H1 (cell line): ENCODE results near the gene SHQ1. TPM values are rescaled to one million over a fixed set of nuclear protein-coding genes. Genes with fewer than 3 reads are reported as not detected.

Source experiments
- CTCF ChIA-PET: fragments of 300-600 bp; sonication (Branson Sonifier 250); formaldehyde crosslinking; loops from one replicate; lab custom pipeline; 2021; ENCODE audit not compliant: partially characterized antibody; lab: Charles Lee
- POLR2A ChIA-PET: fragments of 300-600 bp; sonication (Branson Sonifier 250); formaldehyde crosslinking; loops from one replicate; lab custom pipeline; 2021; ENCODE audit warnings: inconsistent platforms; ENCODE audit not compliant: partially characterized antibody; lab: Charles Lee
- DNase-seq, 2 experiments: peaks; one replicate each; pipeline versions ENCODE4 v3.0.0 to v3.0.0-alpha.2; 2010 to 2022; ENCODE audit warnings: low spot score in 2 of 2, low read depth in 1 of 2, mixed read lengths in 1 of 2
- FAIRE-seq: peaks from 2 replicates; lab custom pipeline; 2011; peaks lifted over from hg19 to GRCh38; lab: Jason Lieb, UNC
- H2AFZ ChIP-seq: 2 replicates; pipeline ENCODE4 v1.8.1; 2012; ENCODE audit warnings: low read length, inconsistent platforms
- H2AK5ac ChIP-seq: 2 replicates; pipeline ENCODE4 v1.6.1; 2013; ENCODE audit warnings: low read depth, low read length
- H2BK120ac ChIP-seq: replicated peaks from 2 replicates; pipeline ENCODE3; 2013; ENCODE audit warnings: low read depth, low read length, inconsistent platforms
- H2BK12ac ChIP-seq: 2 replicates; pipeline ENCODE4 v1.6.1; 2013; ENCODE audit warnings: low read depth, low read length
- H2BK15ac ChIP-seq: 2 replicates; pipeline ENCODE4 v1.6.1; 2013; ENCODE audit warnings: low read length
- H2BK20ac ChIP-seq: 2 replicates; pipeline ENCODE4 v1.6.1; 2013; ENCODE audit warnings: low read length
- H2BK5ac ChIP-seq: 2 replicates; pipeline ENCODE4 v1.6.1; 2013; ENCODE audit warnings: low read depth, low read length
- H3K14ac ChIP-seq: 2 replicates; pipeline ENCODE4 v1.6.1; 2013; ENCODE audit warnings: inconsistent platforms; ENCODE audit not compliant: insufficient read length
- H3K18ac ChIP-seq: 2 replicates; pipeline ENCODE4 v1.6.1; 2013; ENCODE audit warnings: low read length; ENCODE audit errors: extremely low read depth
- H3K23ac ChIP-seq: 2 replicates; pipeline ENCODE4 v1.6.1; 2013; ENCODE audit warnings: inconsistent platforms; ENCODE audit not compliant: insufficient read length
- H3K23me2 ChIP-seq: 2 replicates; pipeline ENCODE4 v1.6.1; 2013; ENCODE audit warnings: low read depth, low read length
- H3K27ac ChIP-seq: 2 replicates; pipeline ENCODE4 v1.6.1; 2011; ENCODE audit warnings: low read depth, low read length, inconsistent platforms
- H3K27me3 ChIP-seq, 4 experiments: replicated peaks in 1 of 4; 1 replicate in 1 of 4; 2 replicates in 3 of 4; pipeline versions ENCODE4 v1.6.1 to v1.8.1; 2011 to 2013; ENCODE audit warnings: low read length in 3 of 4, mild to moderate bottlenecking in 3 of 4, inconsistent platforms in 2 of 4, mixed read lengths in 2 of 4, moderate library complexity in 1 of 4; ENCODE audit not compliant: control insufficient read depth in 3 of 4, insufficient read depth in 3 of 4; ENCODE audit errors: extremely low read depth in 1 of 4
- H3K36me3 ChIP-seq, 4 experiments: 2 replicates each; pipeline versions ENCODE4 v1.6.1 to v1.8.1; 2011 to 2013; ENCODE audit warnings: mild to moderate bottlenecking in 4 of 4, low read length in 3 of 4, moderate library complexity in 2 of 4, control low read depth in 1 of 4, inconsistent platforms in 1 of 4; ENCODE audit not compliant: insufficient read depth in 4 of 4, control insufficient read depth in 2 of 4
- H3K4ac ChIP-seq: replicated peaks from 2 replicates; pipeline ENCODE3; 2013; ENCODE audit warnings: low read length, low read depth, mixed read lengths, inconsistent platforms; ENCODE audit not compliant: insufficient read length
- H3K4me1 ChIP-seq, 4 experiments: replicated peaks in 1 of 4; 1 replicate in 1 of 4; 2 replicates in 3 of 4; pipeline versions ENCODE4 v1.6.1 to v1.8.1; 2011 to 2013; ENCODE audit warnings: low read length in 3 of 4, inconsistent platforms in 2 of 4, mixed read lengths in 1 of 4; ENCODE audit not compliant: insufficient read depth in 4 of 4, control insufficient read depth in 3 of 4
- H3K4me2 ChIP-seq, 2 experiments: 2 replicates each; pipeline versions ENCODE4 v1.6.1 to v1.8.1; 2011 to 2013; ENCODE audit warnings: low read depth in 2 of 2, low read length in 2 of 2, control low read depth in 1 of 2, inconsistent platforms in 1 of 2, mild to moderate bottlenecking in 1 of 2; ENCODE audit not compliant: insufficient read depth in 1 of 2
- H3K4me3 ChIP-seq, 4 experiments: fragments of 200-600, 300-600 bp in 1 of 4; sonication (generic), shearing (Covaris generic), sonication (Bioruptor Twin) in 1 of 4; 2 replicates each; pipeline versions ENCODE4 v1.5.1 to v1.8.1; 2011 to 2016; ENCODE audit warnings: low read length in 4 of 4, low read depth in 3 of 4, control low read depth in 2 of 4, inconsistent platforms in 2 of 4, mild to moderate bottlenecking in 2 of 4, mixed read lengths in 1 of 4, moderate library complexity in 1 of 4; ENCODE audit not compliant: insufficient read depth in 2 of 4; ENCODE audit errors: extremely low read depth in 1 of 4
- H3K56ac ChIP-seq: replicated peaks from 2 replicates; pipeline ENCODE3; 2013; ENCODE audit warnings: low read depth, mild to moderate bottlenecking, mixed read lengths, low read length, inconsistent platforms; ENCODE audit not compliant: insufficient read length
- H3K79me1 ChIP-seq: 2 replicates; pipeline ENCODE4 v1.6.1; 2013; ENCODE audit warnings: low read depth, low read length, control low read depth
- H3K79me2 ChIP-seq, 2 experiments: 2 replicates each; pipeline versions ENCODE4 v1.6.1 to v1.8.1; 2012 to 2013; ENCODE audit warnings: low read length in 2 of 2, mild to moderate bottlenecking in 2 of 2, inconsistent platforms in 1 of 2; ENCODE audit not compliant: insufficient read depth in 2 of 2, control insufficient read depth in 1 of 2
- H3K9ac ChIP-seq, 4 experiments: replicated peaks in 1 of 4; 1 replicate in 1 of 4; 2 replicates in 3 of 4; pipeline versions ENCODE4 v1.6.1 to v1.8.1; 2011 to 2013; ENCODE audit warnings: low read depth in 3 of 4, low read length in 3 of 4, control low read depth in 2 of 4, mild to moderate bottlenecking in 2 of 4, moderate library complexity in 2 of 4, inconsistent platforms in 1 of 4; ENCODE audit errors: extremely low read depth in 1 of 4
- H3K9me3 ChIP-seq, 2 experiments: 2 replicates each; pipeline versions ENCODE4 v1.6.1 to v1.8.1; 2012 to 2013; ENCODE audit warnings: mild to moderate bottlenecking in 2 of 2, moderate library complexity in 2 of 2, control low read depth in 1 of 2, inconsistent platforms in 1 of 2, low read depth in 1 of 2, low read length in 1 of 2, mixed read lengths in 1 of 2; ENCODE audit not compliant: insufficient read depth in 2 of 2
- H4K20me1 ChIP-seq, 2 experiments: replicated peaks in 1 of 2; 2 replicates each; pipeline versions ENCODE3 to v1.8.1; 2011 to 2013; ENCODE audit warnings: inconsistent platforms in 2 of 2, low read length in 2 of 2, mild to moderate bottlenecking in 1 of 2; ENCODE audit not compliant: insufficient read depth in 2 of 2, control insufficient read depth in 1 of 2
- H4K5ac ChIP-seq: 2 replicates; pipeline ENCODE4 v1.6.1; 2013; ENCODE audit warnings: low read length, low read depth, mixed read lengths, inconsistent platforms; ENCODE audit not compliant: insufficient read length
- H4K8ac ChIP-seq: 2 replicates; pipeline ENCODE4 v1.8.0; 2013; ENCODE audit warnings: mild to moderate bottlenecking, moderate library complexity, low read length, inconsistent platforms; ENCODE audit not compliant: insufficient read depth; ENCODE audit errors: extremely low read depth
- H4K91ac ChIP-seq: replicated peaks from 2 replicates; pipeline ENCODE3; 2013; ENCODE audit warnings: low read length, mixed read lengths, inconsistent platforms; ENCODE audit not compliant: insufficient read length
- CBX5 ChIP-seq: fragments of 300-800, 300-1000 bp; sonication (generic); IDR thresholded peaks from 2 replicates; pipeline ENCODE4 v1.7.1; 2016; ENCODE audit warnings: antibody characterized with exemption, low read length, low read depth
- RXRA ChIP-seq: IDR thresholded peaks from 2 replicates; pipeline ENCODE4 v1.6.1; 2011; ENCODE audit warnings: low read depth, mild to moderate bottlenecking, low read length, moderate library complexity; ENCODE audit not compliant: insufficient read depth
- TAF1 ChIP-seq: IDR thresholded peaks from 2 replicates; pipeline ENCODE4 v1.6.1; 2011; ENCODE audit warnings: mild to moderate bottlenecking, low read depth, low read length
- WGBS, 2 experiments: shearing (Covaris generic) in 1 of 2; methylation state at CpG; one replicate each; pipeline versions ENCODE4 v1.1.6 to v1.1.7; 2013 to 2015; ENCODE audit warnings: low lambda C conversion rate in 2 of 2, mixed read lengths in 2 of 2, inconsistent platforms in 1 of 2, low coverage in 1 of 2, missing lambda C conversion rate in 1 of 2; ENCODE audit not compliant: insufficient replicate concordance in 2 of 2, insufficient coverage in 1 of 2, insufficient read length in 1 of 2; ENCODE audit errors: extremely low coverage in 1 of 2, missing lambda C conversion rate in 1 of 2; 5-methylcytosine and 5-hydroxymethylcytosine counted together
- polyA plus RNA-seq, 7 experiments: library from polyadenylated mRNA; depleted of rRNA in 3 of 7; stranded (reverse) in 5 of 7; unstranded in 2 of 7; fragments of >200 nt in 5 of 7; fragments of 200-250 nt in 2 of 7; gene quantifications; 1 replicate in 5 of 7; 2 replicates in 1 of 7; 4 replicates in 1 of 7; pipeline versions ENCODE4 v1.2.1 to v1.2.3, GENCODE V29; 2011 to 2013; ENCODE audit warnings: missing spikeins in 2 of 7, mixed read lengths in 2 of 7
- total RNA-seq: library from RNA; stranded (reverse); fragmentation: NEBNext Ultra II Directional; extraction: Animal tissue kit (Norgen Biotek cat#: 25700); gene quantifications from 2 replicates; pipeline ENCODE4 v1.2.1, GENCODE V29; 2021

The SHQ1 gene
- total and polyA plus RNA-seq, 2 of the 8 experiments (the other 6 are each of a cell fraction or from before 2014, with no cell fraction given) = 10.7 to 34.4 TPM

DNA sequence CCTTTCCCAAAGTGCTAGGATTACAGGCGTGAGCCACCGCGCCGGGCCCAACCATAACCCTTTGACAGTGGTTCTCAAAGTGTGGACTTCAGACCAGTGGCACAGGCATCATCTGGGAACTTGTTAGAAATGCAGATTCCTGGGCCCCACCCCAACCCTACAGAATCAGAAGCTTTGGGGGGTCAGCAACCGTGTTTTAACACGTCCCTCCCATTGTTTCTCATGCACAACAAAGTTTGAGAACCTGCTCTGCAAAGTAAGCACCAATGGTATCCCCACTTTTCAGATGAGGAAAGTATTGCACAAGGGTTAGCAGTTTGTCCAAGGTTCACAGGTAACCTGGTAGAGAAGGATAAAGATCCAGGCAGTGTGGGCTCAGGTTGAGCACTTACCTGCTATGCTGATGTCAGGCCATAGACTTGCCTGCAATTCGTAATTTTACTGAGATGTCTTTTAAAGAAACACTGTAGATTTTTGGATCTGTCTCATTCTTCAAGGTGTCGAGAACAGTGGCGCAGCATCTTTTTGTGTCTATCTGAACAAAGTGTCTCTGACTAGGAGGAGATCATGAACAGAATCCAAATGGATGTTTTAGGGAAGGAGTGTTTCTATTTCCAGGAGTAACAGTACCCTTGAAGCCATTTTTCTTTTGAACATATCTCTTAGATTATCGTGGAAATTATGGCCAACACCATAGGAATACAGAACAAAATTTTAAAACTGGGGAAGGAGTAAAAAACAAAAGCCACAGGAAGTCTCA lies 42.1 kb upstream of the SHQ1 start:
- Histone ChIP-seq H3K79me2 (no peaks in the 10 kb centered on the region), H3K14ac (no peak overlapping the region), H2BK12ac (no peak overlapping the region), H3K4me3 (no peak overlapping the region), H4K8ac (no peak overlapping the region), H3K18ac (no peak overlapping the region), H3K9ac (no peak overlapping the region), H3K9me3 (no peaks in the 10 kb centered on the region), H3K36me3 (no peaks in the 10 kb centered on the region), H2AK5ac (no peak overlapping the region), H4K20me1 (peaks cover 0 to 2% of the 10 kb centered on the region in 2 experiments), H3K4ac (no peak overlapping the region), H2BK20ac (0 out of 2 replicates have a peak overlapping the region, but pooled peaks have one; percentile 57), H2AFZ (no peak overlapping the region), H3K23me2 (peaks cover 6% of the 10 kb centered on the region), H4K5ac (no peak overlapping the region), H3K27ac (no peak overlapping the region), H3K79me1 (no peaks in the 10 kb centered on the region), H3K4me1 (peaks cover 2 to 8% (median 6%) of the 10 kb centered on the region in 4 experiments; a peak in 6 of 7 replicates), H4K91ac (no peak overlapping the region), H3K27me3 (peaks cover 0 to 37% (median 18%) of the 10 kb centered on the region in 4 experiments; a peak in 5 of 7 replicates), H3K23ac (no peak overlapping the region), H2BK15ac (no peak overlapping the region), H3K56ac (no peak overlapping the region), H2BK5ac (no peak overlapping the region), H3K4me2 (no peak overlapping the region; a peak in 1 of 4 replicates), H2BK120ac (no peak overlapping the region)
- no peak for DNase-seq
- POLR2A ChIA-PET = no interaction called here
- 91% methylated on average over 10 of the region's 10 CpGs; no CpG with 5 or more reads in 1 of the 2 experiments for WGBS, 2 experiments
- no peak for FAIRE-seq
- TF ChIP-seq RXRA (no peak), TAF1 (no peak), CBX5 (no peak)
- CTCF ChIA-PET = interaction anchor here (0.9 to 3.3 kb wide), 4 partner anchors 32 to 612 kb away, joined by 3 to 7 read pairs (median 3); no protein-coding TSS in a partner anchor
